Stimulated activated CD4-positive, alpha-beta T cell treated with anti-CD3 and anti-CD28 coated beads, Interleukin-2, amount 100 ng/mL, for 24 hours (primary cell): Measurements from ENCODE around the gene C10orf53.

ENCODE experiments used
- DNase-seq, 2 donors: peaks; one replicate each; pipeline ENCODE4 v3.0.0-alpha.2; 2020

The C10orf53 gene, protein sequence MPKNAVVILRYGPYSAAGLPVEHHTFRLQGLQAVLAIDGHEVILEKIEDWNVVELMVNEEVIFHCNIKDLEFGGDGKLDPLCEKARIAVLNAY

GRCh38 chr10:49679480-49679893 is at the start of gene C10orf53:
C10orf53 (plus strand) TSS chr10:49679651; CDS start chr10:49679698, 47 bp downstream.
- DNase-seq = peak in 1 of 2 donors; percentile 42

DNA sequence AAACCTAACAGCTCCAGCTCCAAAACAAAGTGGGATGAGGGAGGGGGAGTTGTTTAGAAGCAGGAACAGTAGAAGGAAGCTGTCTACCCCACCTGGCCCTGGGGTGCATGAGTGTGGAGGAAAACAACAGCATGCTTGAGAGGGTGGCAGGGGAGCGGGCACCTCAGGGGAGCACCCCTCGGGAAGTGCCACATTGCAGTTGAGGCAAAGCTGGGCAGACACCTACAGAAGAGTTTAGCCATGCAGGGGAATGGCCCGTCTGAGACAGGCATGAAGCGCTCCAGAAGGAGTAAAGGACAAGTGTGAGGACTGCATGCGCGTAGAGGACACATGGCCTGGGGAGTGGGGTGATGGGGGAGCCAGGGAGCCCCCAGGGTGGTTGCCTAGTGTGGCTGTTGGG is 47.5 kb upstream of the C10orf53 start:
- no peak for DNase-seq

DNA sequence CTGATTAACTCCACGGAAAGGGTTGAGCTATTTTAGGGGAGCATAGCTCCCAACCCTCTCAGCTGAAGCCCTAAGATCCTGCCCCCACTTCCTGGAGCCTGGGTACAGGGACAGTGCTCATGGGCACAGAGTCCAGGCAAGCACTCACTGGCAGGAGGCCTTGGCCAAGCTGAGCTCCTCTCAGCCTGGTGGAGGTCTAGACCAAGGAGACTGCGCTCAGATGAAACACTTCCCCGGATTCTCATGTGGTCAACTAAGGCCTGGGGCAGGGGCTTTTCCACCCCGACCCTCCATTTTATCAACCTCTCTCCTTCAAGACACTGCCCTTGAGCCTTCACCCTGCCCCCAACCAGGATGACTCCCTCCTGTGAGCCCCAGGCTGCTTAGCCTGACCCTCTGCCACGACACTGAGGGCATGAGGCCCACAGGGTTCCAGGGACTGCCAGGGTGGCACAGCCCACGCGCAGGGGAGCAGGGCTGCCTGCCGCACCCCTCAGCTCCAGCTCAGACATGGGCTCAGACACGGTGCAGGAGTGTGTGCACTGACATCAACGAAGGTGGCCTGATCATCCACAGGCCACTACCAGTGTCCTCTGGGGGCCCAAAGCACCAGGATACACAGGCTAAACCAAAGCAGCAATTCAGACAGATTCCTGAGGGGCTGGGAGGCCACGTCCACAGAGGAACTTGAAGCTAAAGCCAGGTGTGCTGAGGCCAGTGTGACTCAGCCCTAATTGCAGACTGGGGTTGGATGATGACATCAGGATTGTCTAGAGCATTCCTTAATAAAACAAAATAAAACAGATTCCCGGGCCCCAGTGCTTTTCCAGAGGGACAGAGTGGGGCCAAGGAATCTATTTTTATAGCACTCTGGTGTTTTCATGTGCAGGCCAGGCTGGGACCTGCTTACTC is 46.8 kb upstream of the C10orf53 start:
- DNase-seq = no peak

- DNase-seq = no peak
Observed at GRCh38 chr10:49633327-49634068, 46.0 kb upstream of the C10orf53 start.

DNA sequence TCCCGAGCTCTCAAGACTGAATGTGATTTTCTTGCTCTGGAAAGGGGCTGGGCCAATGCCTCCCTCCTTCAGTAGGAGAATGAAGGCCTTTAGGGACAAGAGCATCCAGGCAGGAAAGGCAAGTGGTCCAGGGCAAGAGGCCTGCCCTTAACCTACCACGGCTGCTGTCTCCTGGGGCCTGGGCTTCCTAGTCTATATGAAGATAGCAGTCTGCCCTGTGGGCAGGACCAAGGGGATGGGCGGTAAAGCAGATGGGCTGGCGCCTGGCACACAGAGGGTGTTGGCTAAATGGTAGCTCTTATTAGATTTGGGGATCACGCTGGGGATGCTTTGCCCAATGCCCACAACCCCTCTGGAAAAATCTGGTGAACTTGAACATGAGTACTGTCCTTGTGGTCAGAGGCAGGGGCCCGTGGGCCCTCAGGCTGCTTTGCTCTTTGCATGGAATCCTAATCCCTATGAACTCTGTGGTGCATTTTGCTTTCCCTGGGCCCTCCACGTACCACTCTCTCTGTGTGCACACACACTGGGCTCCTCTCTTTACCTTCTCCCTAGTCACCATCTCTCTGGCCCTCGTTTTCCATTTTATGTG is 45.3 kb upstream of the C10orf53 start:
- DNase-seq = no peak

DNA sequence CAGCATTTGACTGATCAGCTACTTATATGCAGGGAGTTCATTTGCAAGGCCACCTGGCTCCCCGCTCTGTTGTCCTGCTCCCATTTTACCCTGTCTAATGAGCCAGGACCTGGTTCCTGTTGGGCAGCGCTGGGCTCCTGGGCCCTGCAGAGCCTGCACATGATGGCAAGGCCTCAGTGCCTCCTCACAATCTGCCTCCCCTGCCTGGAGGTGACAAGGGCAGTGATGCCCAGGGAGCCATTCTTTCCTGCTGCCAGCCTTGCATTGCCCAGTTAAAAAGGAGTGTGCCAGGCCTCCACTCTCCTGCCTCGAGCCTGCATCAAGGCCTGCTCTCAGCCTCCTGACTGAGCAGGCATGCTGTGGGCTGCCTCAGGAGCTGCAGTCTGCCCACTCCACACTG is 37.1 kb upstream of the C10orf53 start:
- no peak for DNase-seq

- DNase-seq = no peak
Observed at GRCh38 chr10:49643241-49644034, 36.0 kb upstream of the C10orf53 start.

- no peak for DNase-seq
Observed at GRCh38 chr10:49644035-49644646, 35.3 kb upstream of the C10orf53 start.

- no peak for DNase-seq
Observed at GRCh38 chr10:49645417-49645816, 34.0 kb upstream of the C10orf53 start.

GRCh38 chr10:49645871-49646870 is 33.3 kb upstream of the C10orf53 start:
- no peak for DNase-seq

- no peak for DNase-seq
Observed at GRCh38 chr10:49647554-49647953, 31.9 kb upstream of the C10orf53 start.

DNA sequence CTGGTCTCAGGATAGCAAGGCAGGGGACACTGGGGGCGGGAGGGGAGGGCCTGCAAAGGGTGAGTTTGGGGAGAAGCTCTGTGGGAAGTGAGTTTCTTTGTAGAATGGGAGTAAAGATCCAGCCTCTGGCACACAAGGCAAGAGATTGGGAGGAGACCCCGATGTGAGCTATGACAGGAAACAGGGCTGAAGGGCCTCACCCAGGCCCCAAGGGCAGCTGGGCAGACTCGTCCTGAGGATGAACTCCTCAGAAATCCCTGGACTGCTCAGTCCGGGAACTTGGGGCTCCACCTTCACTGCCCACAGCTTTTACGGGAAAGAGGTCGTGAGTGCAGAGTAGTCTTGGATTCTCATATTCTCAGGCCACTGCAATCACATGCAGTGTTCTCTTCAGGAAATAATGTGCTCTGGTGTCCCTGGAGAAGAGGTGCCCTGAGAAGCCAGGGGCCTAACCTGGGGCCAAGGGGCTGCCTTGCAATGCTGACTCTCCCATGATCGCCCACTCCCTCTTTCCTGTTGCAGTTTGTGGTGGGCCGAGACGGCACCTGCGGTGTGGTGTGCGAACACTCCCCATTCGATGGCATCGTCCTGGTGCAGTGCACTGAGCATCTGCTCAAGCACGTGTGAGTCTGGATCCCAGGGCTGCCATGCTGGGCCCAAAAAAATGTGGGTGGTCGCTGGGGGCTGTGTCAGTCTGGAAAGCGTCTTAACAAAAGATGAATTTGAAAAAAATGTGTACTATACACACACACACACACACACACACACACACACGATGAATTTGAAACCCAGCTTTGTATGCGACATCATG is 31.3 kb upstream of the C10orf53 start:
- DNase-seq = no peak

- DNase-seq = peak in 1 of 2 donors; percentile 30
Observed at GRCh38 chr10:49649294-49649693, 30.2 kb upstream of the C10orf53 start.

DNA sequence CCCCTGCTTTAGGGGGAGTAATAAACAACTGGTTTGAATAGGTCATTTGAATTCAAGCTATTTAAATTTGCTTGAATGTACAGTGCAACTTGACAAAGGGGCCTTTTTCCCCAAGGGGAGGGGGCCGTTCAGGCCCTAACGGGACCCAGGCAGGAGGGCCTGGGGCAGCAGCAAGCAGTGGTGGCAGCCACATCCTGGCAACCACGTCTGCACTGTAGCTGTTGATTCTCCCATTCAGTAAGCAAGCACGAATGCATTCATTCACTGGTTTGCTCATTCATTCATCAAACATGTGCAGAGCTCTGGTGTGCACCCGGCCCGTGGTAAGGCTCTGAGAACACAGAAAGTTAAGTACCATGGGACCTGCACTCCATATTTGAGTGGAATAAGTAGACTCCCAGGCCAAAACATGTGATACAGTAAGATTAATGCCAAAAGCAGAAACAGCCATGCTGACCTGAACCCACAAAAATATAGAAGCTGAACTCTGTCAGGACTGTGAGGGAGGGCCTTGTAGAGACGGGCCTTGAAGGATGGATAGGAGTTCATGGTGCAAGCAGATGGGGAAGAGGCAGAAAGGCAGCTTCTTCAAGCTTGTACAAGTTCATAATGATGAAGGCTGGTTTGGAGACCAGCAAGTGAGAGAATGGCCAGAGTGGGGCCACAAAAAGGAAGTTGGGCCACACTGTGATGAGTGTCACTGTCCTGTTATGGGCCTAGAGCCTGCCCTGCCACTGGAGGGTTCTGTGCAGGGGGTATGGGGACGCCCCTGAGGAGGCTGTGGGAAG is 29.3 kb upstream of the C10orf53 start:
- DNase-seq = no peak

GRCh38 chr10:49650724-49651034 is 28.8 kb upstream of the C10orf53 start:
- no peak for DNase-seq

- no peak for DNase-seq
Observed at GRCh38 chr10:49651039-49651835, 28.2 kb upstream of the C10orf53 start.

DNA sequence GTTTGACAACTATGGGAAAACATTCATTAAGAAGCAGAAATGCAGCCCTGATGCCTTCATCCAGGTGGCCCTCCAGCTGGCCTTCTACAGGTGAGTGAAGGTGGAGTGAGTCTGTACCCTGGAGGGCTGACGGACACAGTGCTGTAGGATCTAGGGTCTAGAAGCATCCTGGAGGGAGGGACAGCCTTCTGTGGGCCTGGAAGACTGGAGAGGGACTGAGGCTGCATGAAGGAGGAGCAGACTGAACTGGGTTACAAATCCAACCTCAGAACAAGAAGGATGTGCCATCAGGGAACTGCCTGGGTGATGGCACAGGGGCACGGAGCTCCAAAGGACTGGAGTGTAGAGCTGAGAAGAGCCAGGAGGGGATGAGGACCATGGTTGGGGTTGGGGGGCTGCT is 27.5 kb upstream of the C10orf53 start:
- no peak for DNase-seq
